WTC11 (cell line): Measurements from ENCODE around the gene RNF149. TPM values are rescaled to one million over a fixed set of nuclear protein-coding genes. Genes with fewer than 3 reads are reported as not detected.

Experiments used
- ATAC-seq: fragments of 200-7000 bp; cut with Tn5 transposase; 2 replicates; pipeline ENCODE4 v1.10.0; 2021; ENCODE audit warnings: mild to moderate bottlenecking, moderate library complexity
- CTCF ChIA-PET: fragments of 300-600 bp; sonication (Branson Sonifier 250); formaldehyde crosslinking; loops from one replicate; lab custom pipeline; 2021; ENCODE audit warnings: antibody characterized with exemption; lab: Charles Lee
- POLR2A ChIA-PET: fragments of 350-600 bp; sonication (Branson Sonifier 250); formaldehyde crosslinking; loops from one replicate; lab custom pipeline; 2021; ENCODE audit warnings: antibody characterized with exemption; lab: Charles Lee
- DNase-seq: peaks from one replicate; pipeline ENCODE4 v3.0.0; 2021; ENCODE audit warnings: low spot score
- H3K27ac Mint-ChIP-seq: 2 replicates; pipeline ENCODE4 v1.8.0; 2021; ENCODE audit warnings: mixed read lengths
- H3K27me3 Mint-ChIP-seq: 2 replicates; pipeline ENCODE4 v1.8.0; 2021; ENCODE audit warnings: low read depth, mild to moderate bottlenecking, moderate library complexity, mixed read lengths
- H3K36me3 Mint-ChIP-seq: 2 replicates; pipeline ENCODE4 v1.8.0; 2021; ENCODE audit warnings: mixed read lengths
- H3K4me1 Mint-ChIP-seq: 2 replicates; pipeline ENCODE4 v1.8.0; 2022; ENCODE audit warnings: mixed read lengths
- H3K4me3 Mint-ChIP-seq: 2 replicates; pipeline ENCODE4 v1.8.0; 2021; ENCODE audit warnings: mild to moderate bottlenecking, moderate library complexity, mixed read lengths
- H3K9me3 Mint-ChIP-seq: 2 replicates; pipeline ENCODE4 v1.8.0; 2021; ENCODE audit warnings: mixed read lengths
- CBFB ChIP-seq: sonication (generic); formaldehyde crosslinking; IDR thresholded peaks from 2 replicates; pipeline ENCODE4 v1.8.1; 2022; ENCODE audit warnings: mild to moderate bottlenecking, low read depth, missing genetic modification reagents
- CDX4 ChIP-seq: fragments of 250-450 bp; sonication (Bioruptor Pico); IDR thresholded peaks from 2 replicates; pipeline ENCODE4 v1.9.0; 2021; ENCODE audit warnings: moderate library complexity, mild to moderate bottlenecking, inconsistent platforms, borderline replicate concordance
- ELF4 ChIP-seq: sonication (generic); formaldehyde crosslinking; IDR thresholded peaks from 2 replicates; pipeline ENCODE4 v1.8.1; 2022; ENCODE audit warnings: low read depth, mild to moderate bottlenecking, moderate library complexity, missing genetic modification reagents
- ERG ChIP-seq: fragments of 250-450 bp; sonication (Bioruptor Pico); IDR thresholded peaks from 2 replicates; pipeline ENCODE4 v1.8.0; 2021; ENCODE audit warnings: mild to moderate bottlenecking
- FOXK1 ChIP-seq: sonication (generic); formaldehyde crosslinking; IDR thresholded peaks from 2 replicates; pipeline ENCODE4 v1.8.0; 2022; ENCODE audit warnings: mild to moderate bottlenecking, moderate library complexity, missing genetic modification reagents
- HMGA2 ChIP-seq: fragments of 250-450 bp; sonication (Bioruptor Pico); IDR thresholded peaks from 2 replicates; pipeline ENCODE4 v1.4.0; 2021; ENCODE audit warnings: mild to moderate bottlenecking, moderate library complexity
- IRF2 ChIP-seq: sonication (generic); formaldehyde crosslinking; IDR thresholded peaks from 2 replicates; pipeline ENCODE4 v1.8.0; 2022; ENCODE audit warnings: low read depth, missing genetic modification reagents, borderline replicate concordance
- NFATC4 ChIP-seq: fragments of 250-450 bp; sonication (Bioruptor Pico); IDR thresholded peaks from 2 replicates; pipeline ENCODE4 v1.9.0; 2021; ENCODE audit warnings: mild to moderate bottlenecking
- NFYB ChIP-seq: sonication (generic); formaldehyde crosslinking; conservative IDR thresholded peaks from 2 replicates; pipeline ENCODE4 v1.8.0; 2022; ENCODE audit warnings: low read depth, missing genetic modification reagents
- PRDM15 ChIP-seq: sonication (generic); formaldehyde crosslinking; IDR thresholded peaks from 2 replicates; pipeline ENCODE4 v1.8.0; 2022; ENCODE audit warnings: missing genetic modification reagents
- SMAD3 ChIP-seq: sonication (generic); formaldehyde crosslinking; IDR thresholded peaks from 2 replicates; pipeline ENCODE4 v1.8.0; 2022; ENCODE audit warnings: missing genetic modification reagents, mild to moderate bottlenecking, borderline replicate concordance
- SP1 ChIP-seq: sonication (generic); formaldehyde crosslinking; conservative IDR thresholded peaks from 2 replicates; pipeline ENCODE4 v1.8.1; 2022; ENCODE audit warnings: missing genetic modification reagents
- TEAD1 ChIP-seq: sonication (generic); formaldehyde crosslinking; IDR thresholded peaks from 2 replicates; pipeline ENCODE4 v1.8.0; 2022; ENCODE audit warnings: mild to moderate bottlenecking, missing genetic modification reagents
- USF1 ChIP-seq: sonication (generic); formaldehyde crosslinking; IDR thresholded peaks from 2 replicates; pipeline ENCODE4 v1.8.0; 2022; ENCODE audit warnings: mild to moderate bottlenecking, missing genetic modification reagents
- total RNA-seq: library from RNA; stranded (reverse); gene quantifications from 3 replicates; pipeline ENCODE4 v1.2.3, GENCODE V29; 2021
- TF ChIP-seq, protein P1 (sequence below): fragments of 250-450 bp; sonication (Bioruptor Pico); IDR thresholded peaks from 2 replicates; pipeline ENCODE4 v1.9.0; 2021; ENCODE audit warnings: mild to moderate bottlenecking, borderline replicate concordance
- TF ChIP-seq, protein P2 (sequence below): sonication (generic); formaldehyde crosslinking; IDR thresholded peaks from 2 replicates; pipeline ENCODE4 v1.8.0; 2023; ENCODE audit warnings: mild to moderate bottlenecking, missing genetic modification reagents
- TF ChIP-seq, protein P3 (sequence below): sonication (generic); formaldehyde crosslinking; IDR thresholded peaks from 2 replicates; pipeline ENCODE4 v1.8.1; 2023; ENCODE audit warnings: mild to moderate bottlenecking, missing genetic modification reagents, moderate library complexity
- TF ChIP-seq, protein P4 (sequence below): sonication (generic); formaldehyde crosslinking; conservative IDR thresholded peaks from 2 replicates; pipeline ENCODE4 v1.8.1; 2023; ENCODE audit warnings: mild to moderate bottlenecking, low read depth, missing genetic modification reagents, moderate library complexity

RNF149 gene
- total RNA-seq, 1 experiment from 2014 or later = 25.6 TPM

DNA sequence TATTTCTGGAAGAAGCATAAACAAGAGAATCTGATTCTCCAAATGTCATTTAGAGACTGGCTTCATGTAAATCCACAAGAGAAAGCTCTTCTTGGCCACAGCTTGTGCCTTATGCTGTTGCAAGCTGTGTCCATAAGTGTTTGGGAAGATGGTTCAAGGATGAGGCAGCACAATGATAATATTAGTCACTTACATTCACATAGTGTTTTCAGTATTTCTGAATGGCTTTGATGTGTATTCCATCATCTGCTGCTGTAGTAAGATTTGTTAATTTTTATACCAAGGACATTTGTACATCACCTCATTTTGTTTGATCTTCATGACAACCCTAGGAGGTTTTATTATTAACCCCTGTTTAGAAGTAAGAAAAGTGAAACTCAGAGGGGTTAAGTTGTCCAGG, 48.9 kb upstream of the RNF149 start:
- POLR2A ChIA-PET = interaction anchor here (0.6 kb wide), 1 partner anchor 303 kb away, joined by 3 read pairs; no protein-coding TSS in a partner anchor
- DNase-seq = no peak
- Mint-ChIP-seq H3K9me3 (no peaks in the 10 kb centered on the region), H3K4me1 (peaks cover 43% of the 10 kb centered on the region), H3K36me3 (no peaks in the 10 kb centered on the region), H3K27ac (no peak overlapping the region), H3K4me3 (no peak overlapping the region), H3K27me3 (no peaks in the 10 kb centered on the region; the same call in 1 of the 2 replicates)
- CTCF ChIA-PET = interaction anchor here (0.7 to 2.5 kb wide), 3 partner anchors 15 to 29 kb away, joined by 4 to 12 read pairs (median 5); no protein-coding TSS in a partner anchor
- TF ChIP-seq, protein P1, sequence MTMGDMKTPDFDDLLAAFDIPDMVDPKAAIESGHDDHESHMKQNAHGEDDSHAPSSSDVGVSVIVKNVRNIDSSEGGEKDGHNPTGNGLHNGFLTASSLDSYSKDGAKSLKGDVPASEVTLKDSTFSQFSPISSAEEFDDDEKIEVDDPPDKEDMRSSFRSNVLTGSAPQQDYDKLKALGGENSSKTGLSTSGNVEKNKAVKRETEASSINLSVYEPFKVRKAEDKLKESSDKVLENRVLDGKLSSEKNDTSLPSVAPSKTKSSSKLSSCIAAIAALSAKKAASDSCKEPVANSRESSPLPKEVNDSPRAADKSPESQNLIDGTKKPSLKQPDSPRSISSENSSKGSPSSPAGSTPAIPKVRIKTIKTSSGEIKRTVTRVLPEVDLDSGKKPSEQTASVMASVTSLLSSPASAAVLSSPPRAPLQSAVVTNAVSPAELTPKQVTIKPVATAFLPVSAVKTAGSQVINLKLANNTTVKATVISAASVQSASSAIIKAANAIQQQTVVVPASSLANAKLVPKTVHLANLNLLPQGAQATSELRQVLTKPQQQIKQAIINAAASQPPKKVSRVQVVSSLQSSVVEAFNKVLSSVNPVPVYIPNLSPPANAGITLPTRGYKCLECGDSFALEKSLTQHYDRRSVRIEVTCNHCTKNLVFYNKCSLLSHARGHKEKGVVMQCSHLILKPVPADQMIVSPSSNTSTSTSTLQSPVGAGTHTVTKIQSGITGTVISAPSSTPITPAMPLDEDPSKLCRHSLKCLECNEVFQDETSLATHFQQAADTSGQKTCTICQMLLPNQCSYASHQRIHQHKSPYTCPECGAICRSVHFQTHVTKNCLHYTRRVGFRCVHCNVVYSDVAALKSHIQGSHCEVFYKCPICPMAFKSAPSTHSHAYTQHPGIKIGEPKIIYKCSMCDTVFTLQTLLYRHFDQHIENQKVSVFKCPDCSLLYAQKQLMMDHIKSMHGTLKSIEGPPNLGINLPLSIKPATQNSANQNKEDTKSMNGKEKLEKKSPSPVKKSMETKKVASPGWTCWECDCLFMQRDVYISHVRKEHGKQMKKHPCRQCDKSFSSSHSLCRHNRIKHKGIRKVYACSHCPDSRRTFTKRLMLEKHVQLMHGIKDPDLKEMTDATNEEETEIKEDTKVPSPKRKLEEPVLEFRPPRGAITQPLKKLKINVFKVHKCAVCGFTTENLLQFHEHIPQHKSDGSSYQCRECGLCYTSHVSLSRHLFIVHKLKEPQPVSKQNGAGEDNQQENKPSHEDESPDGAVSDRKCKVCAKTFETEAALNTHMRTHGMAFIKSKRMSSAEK = no peak
- no peak for TF ChIP-seq NFYB (CRISPR knock-in tag)
- no peak for TF ChIP-seq USF1 (CRISPR knock-in tag)
- TF ChIP-seq, protein P2, sequence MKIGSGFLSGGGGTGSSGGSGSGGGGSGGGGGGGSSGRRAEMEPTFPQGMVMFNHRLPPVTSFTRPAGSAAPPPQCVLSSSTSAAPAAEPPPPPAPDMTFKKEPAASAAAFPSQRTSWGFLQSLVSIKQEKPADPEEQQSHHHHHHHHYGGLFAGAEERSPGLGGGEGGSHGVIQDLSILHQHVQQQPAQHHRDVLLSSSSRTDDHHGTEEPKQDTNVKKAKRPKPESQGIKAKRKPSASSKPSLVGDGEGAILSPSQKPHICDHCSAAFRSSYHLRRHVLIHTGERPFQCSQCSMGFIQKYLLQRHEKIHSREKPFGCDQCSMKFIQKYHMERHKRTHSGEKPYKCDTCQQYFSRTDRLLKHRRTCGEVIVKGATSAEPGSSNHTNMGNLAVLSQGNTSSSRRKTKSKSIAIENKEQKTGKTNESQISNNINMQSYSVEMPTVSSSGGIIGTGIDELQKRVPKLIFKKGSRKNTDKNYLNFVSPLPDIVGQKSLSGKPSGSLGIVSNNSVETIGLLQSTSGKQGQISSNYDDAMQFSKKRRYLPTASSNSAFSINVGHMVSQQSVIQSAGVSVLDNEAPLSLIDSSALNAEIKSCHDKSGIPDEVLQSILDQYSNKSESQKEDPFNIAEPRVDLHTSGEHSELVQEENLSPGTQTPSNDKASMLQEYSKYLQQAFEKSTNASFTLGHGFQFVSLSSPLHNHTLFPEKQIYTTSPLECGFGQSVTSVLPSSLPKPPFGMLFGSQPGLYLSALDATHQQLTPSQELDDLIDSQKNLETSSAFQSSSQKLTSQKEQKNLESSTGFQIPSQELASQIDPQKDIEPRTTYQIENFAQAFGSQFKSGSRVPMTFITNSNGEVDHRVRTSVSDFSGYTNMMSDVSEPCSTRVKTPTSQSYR (CRISPR knock-in tag) = no peak
- TF ChIP-seq, protein P3, sequence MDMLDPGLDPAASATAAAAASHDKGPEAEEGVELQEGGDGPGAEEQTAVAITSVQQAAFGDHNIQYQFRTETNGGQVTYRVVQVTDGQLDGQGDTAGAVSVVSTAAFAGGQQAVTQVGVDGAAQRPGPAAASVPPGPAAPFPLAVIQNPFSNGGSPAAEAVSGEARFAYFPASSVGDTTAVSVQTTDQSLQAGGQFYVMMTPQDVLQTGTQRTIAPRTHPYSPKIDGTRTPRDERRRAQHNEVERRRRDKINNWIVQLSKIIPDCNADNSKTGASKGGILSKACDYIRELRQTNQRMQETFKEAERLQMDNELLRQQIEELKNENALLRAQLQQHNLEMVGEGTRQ (CRISPR knock-in tag) = no peak
- TF ChIP-seq ELF4 = no peak
- no peak for TF ChIP-seq TEAD1 (CRISPR knock-in tag)
- no peak for TF ChIP-seq CBFB
- TF ChIP-seq FOXK1 (CRISPR knock-in tag) = no peak
- TF ChIP-seq, protein P4, sequence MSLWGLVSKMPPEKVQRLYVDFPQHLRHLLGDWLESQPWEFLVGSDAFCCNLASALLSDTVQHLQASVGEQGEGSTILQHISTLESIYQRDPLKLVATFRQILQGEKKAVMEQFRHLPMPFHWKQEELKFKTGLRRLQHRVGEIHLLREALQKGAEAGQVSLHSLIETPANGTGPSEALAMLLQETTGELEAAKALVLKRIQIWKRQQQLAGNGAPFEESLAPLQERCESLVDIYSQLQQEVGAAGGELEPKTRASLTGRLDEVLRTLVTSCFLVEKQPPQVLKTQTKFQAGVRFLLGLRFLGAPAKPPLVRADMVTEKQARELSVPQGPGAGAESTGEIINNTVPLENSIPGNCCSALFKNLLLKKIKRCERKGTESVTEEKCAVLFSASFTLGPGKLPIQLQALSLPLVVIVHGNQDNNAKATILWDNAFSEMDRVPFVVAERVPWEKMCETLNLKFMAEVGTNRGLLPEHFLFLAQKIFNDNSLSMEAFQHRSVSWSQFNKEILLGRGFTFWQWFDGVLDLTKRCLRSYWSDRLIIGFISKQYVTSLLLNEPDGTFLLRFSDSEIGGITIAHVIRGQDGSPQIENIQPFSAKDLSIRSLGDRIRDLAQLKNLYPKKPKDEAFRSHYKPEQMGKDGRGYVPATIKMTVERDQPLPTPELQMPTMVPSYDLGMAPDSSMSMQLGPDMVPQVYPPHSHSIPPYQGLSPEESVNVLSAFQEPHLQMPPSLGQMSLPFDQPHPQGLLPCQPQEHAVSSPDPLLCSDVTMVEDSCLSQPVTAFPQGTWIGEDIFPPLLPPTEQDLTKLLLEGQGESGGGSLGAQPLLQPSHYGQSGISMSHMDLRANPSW = no peak
- no peak for TF ChIP-seq SP1 (CRISPR knock-in tag)
- no peak for TF ChIP-seq NFATC4 (CRISPR knock-in tag)
- TF ChIP-seq HMGA2 (CRISPR knock-in tag) = no peak
- TF ChIP-seq PRDM15 (CRISPR knock-in tag) = no peak
- no peak for TF ChIP-seq ERG
- no peak for TF ChIP-seq IRF2 (CRISPR knock-in tag)
- no peak for TF ChIP-seq CDX4 (CRISPR knock-in tag)
- no peak for TF ChIP-seq SMAD3 (CRISPR knock-in tag)
- no peak for ATAC-seq
